HL-60 (cell line): Measurements from ENCODE around the gene STAT5B.

ENCODE experiments used
- DNase-seq, 2 experiments: peaks; one replicate each; pipeline ENCODE4 v3.0.0-alpha.2; 2010 to 2020; ENCODE audit warnings: low read depth in 1 of 2, low spot score in 1 of 2
- H3K27ac ChIP-seq: fragments of 250-450 bp; sonication (Bioruptor Pico); replicated peaks from 2 replicates; pipeline ENCODE4 v1.5.1; 2020; ENCODE audit warnings: mild to moderate bottlenecking, moderate library complexity
- H3K27me3 ChIP-seq: fragments of 250-450 bp; sonication (Bioruptor Pico); 2 replicates; pipeline ENCODE4 v1.5.1; 2021; ENCODE audit warnings: mild to moderate bottlenecking, moderate library complexity; ENCODE audit not compliant: insufficient read depth, poor library complexity, severe bottlenecking
- H3K4me3 ChIP-seq: replicated peaks from 2 replicates; pipeline ENCODE4 v1.5.1; 2011; ENCODE audit warnings: mild to moderate bottlenecking, control low read depth, low read length; ENCODE audit not compliant: insufficient read depth
- CTCF ChIP-seq: IDR thresholded peaks from one replicate; pipeline ENCODE4 v1.5.1; 2011; ENCODE audit warnings: low read length, control low read depth, inconsistent platforms; ENCODE audit not compliant: insufficient read depth
- GABPA ChIP-seq: IDR thresholded peaks from 2 replicates; pipeline ENCODE4 v1.6.1; 2012; ENCODE audit warnings: low read depth
- POLR2AphosphoS5 ChIP-seq: IDR thresholded peaks from 2 replicates; pipeline ENCODE4 v1.6.1; 2012; ENCODE audit warnings: low read depth
- REST ChIP-seq: IDR thresholded peaks from 2 replicates; pipeline ENCODE4 v1.6.1; 2012; ENCODE audit warnings: low read depth; ENCODE audit not compliant: insufficient replicate concordance
- SPI1 ChIP-seq: IDR thresholded peaks from 2 replicates; pipeline ENCODE4 v1.6.1; 2012; ENCODE audit warnings: low read depth, mild to moderate bottlenecking, borderline replicate concordance

Gene STAT5B

GRCh38 chr17:42202159-42202558 is 74.0 kb downstream of the STAT5B start:
- no peak overlapping the region for H3K4me3 ChIP-seq
- no peak for DNase-seq
- no peaks in the 10 kb centered on the region for H3K27me3 ChIP-seq
- TF ChIP-seq GABPA (no peak), SPI1 (no peak), CTCF (no peak), REST (no peak), POLR2AphosphoS5 (no peak)
- H3K27ac ChIP-seq = no peak overlapping the region

DNA sequence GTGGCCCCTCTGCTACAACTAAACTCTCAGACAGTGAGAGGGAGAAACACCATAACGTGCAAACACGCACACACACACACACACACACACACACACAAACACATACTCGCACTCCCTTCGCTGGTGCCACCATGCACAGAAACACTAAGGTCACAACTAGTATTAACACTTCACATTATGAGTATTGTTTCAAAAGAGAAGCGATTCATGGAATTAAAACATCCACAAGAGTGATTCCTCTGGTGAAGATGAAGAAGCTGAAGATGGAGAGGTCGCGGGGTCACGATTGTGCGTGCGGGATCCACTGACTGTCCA is 74.8 kb downstream of the STAT5B start:
- DNase-seq = no peak
- Histone ChIP-seq H3K27me3 (no peaks in the 10 kb centered on the region), H3K4me3 (no peak overlapping the region), H3K27ac (no peak overlapping the region)
- TF ChIP-seq POLR2AphosphoS5 (no peak), CTCF (no peak), REST (no peak), GABPA (no peak)

DNA sequence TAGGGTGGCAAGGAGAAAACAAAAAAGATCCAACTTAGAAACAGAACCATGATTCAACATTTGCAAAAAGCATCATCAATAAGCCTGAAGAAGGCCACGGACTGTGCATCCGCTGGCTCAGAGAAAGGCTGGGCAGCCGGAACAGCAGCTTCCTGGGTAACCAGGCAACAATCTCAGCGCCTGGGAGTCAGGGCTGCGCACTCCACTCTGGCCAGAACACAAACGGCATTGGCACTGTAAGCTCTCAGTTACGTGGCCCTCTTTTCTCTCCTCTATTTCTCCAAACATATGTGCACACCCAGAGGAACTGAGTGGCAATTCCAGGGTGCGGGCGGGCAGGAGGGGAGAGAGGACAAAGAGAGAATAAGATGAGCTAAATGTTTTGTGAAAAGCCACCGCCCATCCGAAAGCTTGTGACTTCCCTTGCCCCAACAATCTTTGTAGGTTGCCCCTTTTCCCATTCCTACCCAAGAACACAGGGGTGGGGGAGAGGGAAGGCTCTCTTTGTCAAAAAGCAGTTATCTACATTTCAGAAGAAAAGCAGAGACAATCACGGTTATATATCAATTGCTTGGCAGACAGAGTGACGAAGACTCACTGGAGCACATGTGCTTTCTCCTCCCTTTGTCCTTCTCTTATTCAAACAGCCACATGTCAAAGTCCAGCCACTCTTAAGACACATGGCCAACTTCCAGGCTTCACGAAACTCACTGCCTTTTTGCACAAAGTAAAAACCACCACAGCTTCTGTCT is 75.3 kb downstream of the STAT5B start:
- no peak for TF ChIP-seq CTCF
- no peak for TF ChIP-seq SPI1
- no peak for TF ChIP-seq REST
- no peak for TF ChIP-seq GABPA
- no peak for TF ChIP-seq POLR2AphosphoS5
- no peak for DNase-seq
- Histone ChIP-seq H3K4me3 (no peak overlapping the region), H3K27ac (no peak overlapping the region), H3K27me3 (no peaks in the 10 kb centered on the region)
